IMR-90 (cell line): ENCODE measurements around the gene CLIC5. TPM values are rescaled to one million over a fixed set of nuclear protein-coding genes. Genes with fewer than 3 reads are reported as not detected.

Source experiments
- ATAC-seq: fragments of 200-7000 bp; cut with Tn5 transposase; 2 replicates; pipeline ENCODE4 v1.9.1; 2020; ENCODE audit warnings: low read depth, mild to moderate bottlenecking, moderate library complexity
- BruUV-seq: library from RNA; stranded (reverse); fragments of 400-500 nt; replicated peaks from 2 replicates; lab custom pipeline; 2021; lab: Mats Ljungman, UMichigan
- CTCF ChIA-PET: fragments of 300-600 bp; formaldehyde crosslinking; extraction: SDS; loops from one replicate; lab custom pipeline; 2021; ENCODE audit warnings: antibody characterized with exemption; lab: Yijun Ruan, JAX
- POLR2A ChIA-PET: fragments of 300-600 bp; sonication (Branson Sonifier 250); formaldehyde crosslinking; loops from one replicate; lab custom pipeline; 2022; ENCODE audit warnings: antibody characterized with exemption; ENCODE audit not compliant: unreplicated experiment; lab: Charles Lee
- DNase-seq: peaks from one replicate; pipeline ENCODE4 v3.0.0; 2013
- H2AFZ ChIP-seq: replicated peaks from 2 replicates; pipeline ENCODE3; 2013; ENCODE audit warnings: low read length, mild to moderate bottlenecking; ENCODE audit not compliant: poor library complexity
- H2AK5ac ChIP-seq: 2 replicates; pipeline ENCODE4 v1.6.1; 2013; ENCODE audit warnings: low read depth, low read length, inconsistent platforms
- H2AK9ac ChIP-seq: replicated peaks from 2 replicates; pipeline ENCODE3; 2013; ENCODE audit warnings: mild to moderate bottlenecking, low read depth, low read length, moderate library complexity; ENCODE audit not compliant: poor library complexity
- H2BK120ac ChIP-seq: 2 replicates; pipeline ENCODE4 v1.6.1; 2013; ENCODE audit warnings: low read depth, low read length, inconsistent platforms
- H2BK15ac ChIP-seq: 3 replicates; pipeline ENCODE4 v1.6.1; 2013; ENCODE audit warnings: low read depth, low read length, inconsistent platforms
- H2BK20ac ChIP-seq: 2 replicates; pipeline ENCODE4 v1.6.1; 2013; ENCODE audit warnings: low read depth, mild to moderate bottlenecking, inconsistent platforms, low read length, moderate library complexity
- H2BK5ac ChIP-seq: 2 replicates; pipeline ENCODE4 v1.6.1; 2013; ENCODE audit warnings: mild to moderate bottlenecking, low read depth, low read length, inconsistent platforms; ENCODE audit not compliant: poor library complexity, severe bottlenecking
- H3K14ac ChIP-seq: replicated peaks from 2 replicates; pipeline ENCODE4 v1.6.1; 2013; ENCODE audit warnings: low read depth, low read length, inconsistent platforms
- H3K18ac ChIP-seq: 2 replicates; pipeline ENCODE4 v1.6.1; 2013; ENCODE audit warnings: low read depth, low read length, control low read depth
- H3K23ac ChIP-seq: 2 replicates; pipeline ENCODE4 v1.6.1; 2013; ENCODE audit warnings: low read depth, low read length, inconsistent platforms
- H3K27ac ChIP-seq: 2 replicates; pipeline ENCODE4 v1.5.1; 2013; ENCODE audit warnings: mild to moderate bottlenecking, control low read depth, low read length; ENCODE audit not compliant: insufficient read depth
- H3K27me3 ChIP-seq: 2 replicates; pipeline ENCODE4 v1.6.1; 2013; ENCODE audit warnings: low read length; ENCODE audit not compliant: control insufficient read depth, insufficient read depth
- H3K36me3 ChIP-seq: 2 replicates; pipeline ENCODE4 v1.6.1; 2013; ENCODE audit warnings: low read length, mixed read lengths; ENCODE audit not compliant: control insufficient read depth, insufficient read depth
- H3K4ac ChIP-seq: 2 replicates; pipeline ENCODE4 v1.6.1; 2013; ENCODE audit warnings: low read depth, low read length, inconsistent platforms
- H3K4me1 ChIP-seq: 2 replicates; pipeline ENCODE4 v1.6.1; 2013; ENCODE audit warnings: low read length, mixed read lengths; ENCODE audit not compliant: control insufficient read depth, insufficient read depth
- H3K4me2 ChIP-seq: 2 replicates; pipeline ENCODE4 v1.6.1; 2013; ENCODE audit warnings: low read depth, mild to moderate bottlenecking, control low read depth, low read length, moderate library complexity
- H3K4me3 ChIP-seq: 2 replicates; pipeline ENCODE4 v1.5.1; 2013; ENCODE audit warnings: low read depth, mild to moderate bottlenecking, control low read depth, low read length, moderate library complexity; ENCODE audit not compliant: insufficient read depth
- H3K56ac ChIP-seq: 2 replicates; pipeline ENCODE4 v1.6.1; 2013; ENCODE audit warnings: low read length, inconsistent platforms; ENCODE audit not compliant: insufficient read depth; ENCODE audit errors: extremely low read depth
- H3K79me1 ChIP-seq, 2 experiments: 2 replicates each; pipeline ENCODE4 v1.6.1; 2013; ENCODE audit warnings: low read length in 2 of 2, inconsistent platforms in 1 of 2, low read depth in 1 of 2
- H3K9ac ChIP-seq: 2 replicates; pipeline ENCODE4 v1.6.1; 2013; ENCODE audit warnings: low read depth, low read length, control low read depth
- H3K9me1 ChIP-seq: 2 replicates; pipeline ENCODE4 v1.6.1; 2013; ENCODE audit warnings: low read length, inconsistent platforms; ENCODE audit not compliant: insufficient read depth
- H3K9me3 ChIP-seq: 2 replicates; pipeline ENCODE4 v1.6.1; 2013; ENCODE audit warnings: low read length; ENCODE audit not compliant: control insufficient read depth, insufficient read depth
- H4K20me1 ChIP-seq: 2 replicates; pipeline ENCODE4 v1.6.1; 2013; ENCODE audit warnings: low read length, inconsistent platforms; ENCODE audit not compliant: insufficient read depth
- H4K5ac ChIP-seq: 2 replicates; pipeline ENCODE4 v1.6.1; 2013; ENCODE audit warnings: mild to moderate bottlenecking, low read depth, low read length, control low read depth
- H4K8ac ChIP-seq, 2 experiments: 2 replicates each; pipeline ENCODE4 v1.6.1; 2013; ENCODE audit warnings: low read depth in 2 of 2, low read length in 2 of 2, control low read depth in 1 of 2, inconsistent platforms in 1 of 2
- H4K91ac ChIP-seq: 2 replicates; pipeline ENCODE4 v1.6.1; 2013; ENCODE audit warnings: low read depth, low read length, inconsistent platforms; ENCODE audit not compliant: insufficient read depth
- BHLHE40 ChIP-seq: fragments of 150-350 bp; IDR thresholded peaks from 2 replicates; pipeline ENCODE4 v1.6.1; 2016; ENCODE audit warnings: mild to moderate bottlenecking, low read depth, low read length
- CEBPB ChIP-seq: IDR thresholded peaks from 2 replicates; pipeline ENCODE4 v1.6.1; 2012; ENCODE audit warnings: low read depth, low read length, improper control_type of control experiment
- CHD1 ChIP-seq: IDR thresholded peaks from 2 replicates; pipeline ENCODE4 v1.6.1; 2012; ENCODE audit warnings: low read depth, low read length, improper control_type of control experiment
- FOS ChIP-seq: fragments of 150-350 bp; IDR thresholded peaks from 2 replicates; pipeline ENCODE4 v1.6.1; 2016; ENCODE audit warnings: low read depth, low read length
- MAFK ChIP-seq: IDR thresholded peaks from 2 replicates; pipeline ENCODE4 v1.6.1; 2012; ENCODE audit warnings: low read depth, low read length, improper control_type of control experiment
- MAZ ChIP-seq: IDR thresholded peaks from 2 replicates; pipeline ENCODE4 v1.6.1; 2012; ENCODE audit warnings: low read depth, mild to moderate bottlenecking, low read length, improper control_type of control experiment, moderate library complexity, borderline replicate concordance
- MXI1 ChIP-seq: IDR thresholded peaks from 2 replicates; pipeline ENCODE4 v1.6.1; 2012; ENCODE audit warnings: low read depth, mild to moderate bottlenecking, low read length, moderate library complexity, borderline replicate concordance
- NFE2L2 ChIP-seq: fragments of 150-350 bp; IDR thresholded peaks from 2 replicates; pipeline ENCODE4 v1.6.1; 2016; ENCODE audit warnings: low read depth, mild to moderate bottlenecking, low read length
- POLR2A ChIP-seq: IDR thresholded peaks from 2 replicates; pipeline ENCODE4 v1.6.1; 2012; ENCODE audit warnings: mild to moderate bottlenecking, low read depth, low read length
- RAD21 ChIP-seq: IDR thresholded peaks from 2 replicates; pipeline ENCODE4 v1.6.1; 2012; ENCODE audit warnings: low read length, improper control_type of control experiment
- RCOR1 ChIP-seq: IDR thresholded peaks from 2 replicates; pipeline ENCODE4 v1.6.1; 2012; ENCODE audit warnings: mild to moderate bottlenecking, low read length, improper control_type of control experiment; ENCODE audit not compliant: insufficient replicate concordance
- RFX5 ChIP-seq: IDR thresholded peaks from 2 replicates; pipeline ENCODE4 v1.8.0; 2012; ENCODE audit warnings: low read depth, mild to moderate bottlenecking, low read length, moderate library complexity
- SMC3 ChIP-seq: fragments of 150-350 bp; IDR thresholded peaks from 2 replicates; pipeline ENCODE4 v1.6.1; 2016; ENCODE audit warnings: low read depth, mild to moderate bottlenecking, antibody characterized with exemption, low read length, moderate library complexity
- USF2 ChIP-seq: fragments of 150-350 bp; IDR thresholded peaks from 2 replicates; pipeline ENCODE4 v1.6.1; 2017; ENCODE audit warnings: mild to moderate bottlenecking, antibody characterized with exemption, low read length, low read depth
- WGBS, 2 experiments: methylation state at CpG; one replicate each; pipeline versions ENCODE4 v1.1.5 to v1.1.7; 2013; ENCODE audit warnings: missing lambda C conversion rate in 2 of 2; ENCODE audit not compliant: insufficient read length in 1 of 2; ENCODE audit errors: extremely low coverage in 2 of 2; 5-methylcytosine and 5-hydroxymethylcytosine counted together
- dilution Hi-C: fragments of 300-500 bp; cut with HindIII; formaldehyde crosslinking; loops from one replicate; pipeline ENCODE4 v1.14.3; 2018; ENCODE audit warnings: low sequenced_read_pairs; ENCODE audit not compliant: unreplicated experiment
- in situ Hi-C: fragments of 300-500 bp; cut with MboI; formaldehyde crosslinking; loops from 3 replicates; pipeline ENCODE4 v1.14.3; 2019; ENCODE audit warnings: low sequenced_read_pairs, inconsistent platforms, mixed read lengths
- intact Hi-C: fragments of 100-400 bp; cut with micrococcal nuclease; formaldehyde crosslinking; loops from 2 replicates; pipeline ENCODE4 v1.10.0; 2022
- polyA plus RNA-seq, 3 experiments: library from polyadenylated mRNA; depleted of rRNA; stranded (reverse); fragments of >200 nt; gene quantifications; 2 replicates each; pipeline ENCODE4 v1.2.3, GENCODE V29; 2012; ENCODE audit warnings: low replicate concordance in 1 of 3
- total RNA-seq: library from RNA; depleted of rRNA; stranded (reverse); fragments of >200 nt; gene quantifications from 2 replicates; pipeline ENCODE4 v1.2.3, GENCODE V29; 2012

The CLIC5 gene
- total and polyA plus RNA-seq, 2 of the 4 experiments (the other 2 are of a cell fraction) = not detected

DNA sequence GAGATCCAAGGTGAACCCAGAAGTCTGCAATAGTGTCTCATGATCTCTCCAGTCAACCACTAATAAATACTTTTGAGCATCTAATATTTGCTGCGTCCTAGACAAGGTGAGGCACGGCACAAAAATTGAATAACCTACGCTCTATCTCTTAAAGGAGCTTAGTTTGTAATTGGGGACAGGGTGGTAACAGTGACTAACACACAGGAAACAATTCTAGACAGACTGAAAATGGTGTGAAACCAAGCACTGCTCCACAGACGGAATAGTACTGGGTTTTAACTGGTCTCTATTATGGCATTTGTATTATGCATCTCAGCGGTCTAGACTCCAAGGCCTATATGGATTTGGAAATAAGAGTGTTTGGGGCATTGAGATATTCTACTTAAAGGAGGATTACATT, 120.1 kb downstream of the CLIC5 start:
- H3K9ac ChIP-seq = no peak overlapping the region
- no peaks in the 10 kb centered on the region for H3K4me1 ChIP-seq
- dilution Hi-C loops = no loop called here
- no peak overlapping the region for H3K4me2 ChIP-seq
- H3K9me3 ChIP-seq = no peaks in the 10 kb centered on the region
- no peak overlapping the region for H4K91ac ChIP-seq
- ChIA-PET POLR2A (no interaction called here), CTCF (no interaction called here)
- TF ChIP-seq USF2 (no peak), FOS (no peak), BHLHE40 (no peak), MAFK (no peak), RFX5 (no peak), CEBPB (no peak), CHD1 (no peak), SMC3 (no peak), MAZ (no peak), POLR2A (no peak), RCOR1 (no peak), RAD21 (no peak), NFE2L2 (no peak), MXI1 (no peak)
- H2AK5ac ChIP-seq = no peak overlapping the region
- H2BK5ac ChIP-seq = no peak overlapping the region
- no peak overlapping the region for H2BK20ac ChIP-seq
- H3K14ac ChIP-seq = no peak overlapping the region
- H3K27ac ChIP-seq = no peak overlapping the region
- no peak overlapping the region for H2AK9ac ChIP-seq
- H4K5ac ChIP-seq = no peak overlapping the region
- no peak overlapping the region for H3K4ac ChIP-seq
- no peaks in the 10 kb centered on the region for H3K9me1 ChIP-seq
- H3K27me3 ChIP-seq = peaks cover 8% of the 10 kb centered on the region
- in situ Hi-C loops = no loop called here
- H3K36me3 ChIP-seq = no peaks in the 10 kb centered on the region
- H3K23ac ChIP-seq = no peak overlapping the region
- no peaks in the 10 kb centered on the region for H3K79me1 ChIP-seq
- no TSS peak for BruUV-seq
- no peak overlapping the region for H2BK15ac ChIP-seq
- ATAC-seq = no peak
- no peak overlapping the region for H3K4me3 ChIP-seq
- H2AFZ ChIP-seq = no peak overlapping the region
- no peaks in the 10 kb centered on the region for H4K20me1 ChIP-seq
- intact Hi-C loops = no loop called here
- H2BK120ac ChIP-seq = no peak overlapping the region
- H4K8ac ChIP-seq = no peak overlapping the region
- H3K18ac ChIP-seq = no peak overlapping the region
- no CpG with 5 or more reads among the region's 5 CpGs for WGBS, 2 experiments
- DNase-seq = no peak
- no peak overlapping the region for H3K56ac ChIP-seq
